Measurements from ENCODE around the gene EIF3I.

Gene EIF3I

GRCh38 chr1:32186077-32186476, 36.1 kb upstream of the EIF3I start:
- Histone ChIP-seq H3K27me3 (ENCODE audit: control insufficient read depth, insufficient read depth, low read length) (no peaks in the 10 kb centered on the region), H3K4me1 (ENCODE audit: control insufficient read depth, insufficient read depth, low read length) (no peaks in the 10 kb centered on the region)

GRCh38 chr1:32186491-32186890, 35.7 kb upstream of the EIF3I start:
- H3K9me3 ChIP-seq (ENCODE audit: control insufficient read depth, insufficient read depth, low read length) = no peaks in the 10 kb centered on the region
- H3K27me3 ChIP-seq (ENCODE audit: control insufficient read depth, insufficient read depth, low read length) = no peaks in the 10 kb centered on the region
- no peaks in the 10 kb centered on the region for H3K4me1 ChIP-seq (ENCODE audit: control insufficient read depth, insufficient read depth, low read length)
- H3K4me3 ChIP-seq (ENCODE audit: low read depth, low read length) = no peak overlapping the region
- H3K36me3 ChIP-seq (ENCODE audit: control insufficient read depth, insufficient read depth, low read length) = peaks cover 57% of the 10 kb centered on the region
- H3K9ac ChIP-seq (ENCODE audit: low read depth, low read length) = no peak overlapping the region

More at GRCh38 chr1:32186077-32186476, 36.1 kb upstream of the EIF3I start:
- peaks cover 56% of the 10 kb centered on the region for H3K36me3 ChIP-seq (ENCODE audit: control insufficient read depth, insufficient read depth, low read length)
- no peak overlapping the region for H3K9ac ChIP-seq (ENCODE audit: low read depth, low read length)
- H3K4me3 ChIP-seq (ENCODE audit: low read depth, low read length) = no peak overlapping the region
- no peaks in the 10 kb centered on the region for H3K9me3 ChIP-seq (ENCODE audit: control insufficient read depth, insufficient read depth, low read length)

GRCh38 chr1:32187850-32188249, 34.4 kb upstream of the EIF3I start:
- Histone ChIP-seq H3K4me3 (ENCODE audit: low read depth, low read length) (no peak overlapping the region), H3K36me3 (ENCODE audit: control insufficient read depth, insufficient read depth, low read length) (peaks cover 64% of the 10 kb centered on the region), H3K4me1 (ENCODE audit: control insufficient read depth, insufficient read depth, low read length) (no peaks in the 10 kb centered on the region), H3K9ac (ENCODE audit: low read depth, low read length) (no peak overlapping the region), H3K9me3 (ENCODE audit: control insufficient read depth, insufficient read depth, low read length) (no peaks in the 10 kb centered on the region), H3K27me3 (ENCODE audit: control insufficient read depth, insufficient read depth, low read length) (no peaks in the 10 kb centered on the region)

GRCh38 chr1:32192220-32192948, 29.8 kb upstream of the EIF3I start:
- Histone ChIP-seq H3K4me1 (ENCODE audit: control insufficient read depth, insufficient read depth, low read length) (no peaks in the 10 kb centered on the region), H3K27me3 (ENCODE audit: control insufficient read depth, insufficient read depth, low read length) (no peaks in the 10 kb centered on the region), H3K4me3 (ENCODE audit: low read depth, low read length) (no peak overlapping the region), H3K9me3 (ENCODE audit: control insufficient read depth, insufficient read depth, low read length) (no peaks in the 10 kb centered on the region), H3K9ac (ENCODE audit: low read depth, low read length) (no peak overlapping the region), H3K36me3 (ENCODE audit: control insufficient read depth, insufficient read depth, low read length) (peaks cover 81% of the 10 kb centered on the region)

- Histone ChIP-seq H3K9me3 (ENCODE audit: control insufficient read depth, insufficient read depth, low read length) (no peaks in the 10 kb centered on the region), H3K36me3 (ENCODE audit: control insufficient read depth, insufficient read depth, low read length) (peaks cover 62% of the 10 kb centered on the region), H3K4me1 (ENCODE audit: control insufficient read depth, insufficient read depth, low read length) (no peaks in the 10 kb centered on the region), H3K9ac (ENCODE audit: low read depth, low read length) (no peak overlapping the region), H3K4me3 (ENCODE audit: low read depth, low read length) (no peak overlapping the region), H3K27me3 (ENCODE audit: control insufficient read depth, insufficient read depth, low read length) (no peaks in the 10 kb centered on the region)
Observed at GRCh38 chr1:32194984-32195383, 27.2 kb upstream of the EIF3I start.

GRCh38 chr1:32195531-32195930, 26.7 kb upstream of the EIF3I start:
- Histone ChIP-seq H3K4me3 (ENCODE audit: low read depth, low read length) (no peak overlapping the region), H3K4me1 (ENCODE audit: control insufficient read depth, insufficient read depth, low read length) (no peaks in the 10 kb centered on the region), H3K36me3 (ENCODE audit: control insufficient read depth, insufficient read depth, low read length) (peaks cover 57% of the 10 kb centered on the region), H3K27me3 (ENCODE audit: control insufficient read depth, insufficient read depth, low read length) (no peaks in the 10 kb centered on the region), H3K9me3 (ENCODE audit: control insufficient read depth, insufficient read depth, low read length) (no peaks in the 10 kb centered on the region), H3K9ac (ENCODE audit: low read depth, low read length) (no peak overlapping the region)

- no peaks in the 10 kb centered on the region for H3K27me3 ChIP-seq (ENCODE audit: control insufficient read depth, insufficient read depth, low read length)
- H3K36me3 ChIP-seq (ENCODE audit: control insufficient read depth, insufficient read depth, low read length) = peaks cover 52% of the 10 kb centered on the region
- no peaks in the 10 kb centered on the region for H3K9me3 ChIP-seq (ENCODE audit: control insufficient read depth, insufficient read depth, low read length)
- H3K4me3 ChIP-seq (ENCODE audit: low read depth, low read length) = no peak overlapping the region
- no peak overlapping the region for H3K9ac ChIP-seq (ENCODE audit: low read depth, low read length)
- no peaks in the 10 kb centered on the region for H3K4me1 ChIP-seq (ENCODE audit: control insufficient read depth, insufficient read depth, low read length)
Observed at GRCh38 chr1:32195972-32196823, 26.0 kb upstream of the EIF3I start.

- no peaks in the 10 kb centered on the region for H3K27me3 ChIP-seq (ENCODE audit: control insufficient read depth, insufficient read depth, low read length)
- H3K9me3 ChIP-seq (ENCODE audit: control insufficient read depth, insufficient read depth, low read length) = no peaks in the 10 kb centered on the region
- no peak overlapping the region for H3K4me3 ChIP-seq (ENCODE audit: low read depth, low read length)
- H3K4me1 ChIP-seq (ENCODE audit: control insufficient read depth, insufficient read depth, low read length) = peaks cover 4% of the 10 kb centered on the region
- peaks cover 43% of the 10 kb centered on the region for H3K36me3 ChIP-seq (ENCODE audit: control insufficient read depth, insufficient read depth, low read length)
- no peak overlapping the region for H3K9ac ChIP-seq (ENCODE audit: low read depth, low read length)
Observed at GRCh38 chr1:32197074-32197473, 25.1 kb upstream of the EIF3I start.

GRCh38 chr1:32197837-32198236, 24.4 kb upstream of the EIF3I start:
- peaks cover 6% of the 10 kb centered on the region for H3K4me1 ChIP-seq (ENCODE audit: control insufficient read depth, insufficient read depth, low read length)
- peaks cover 36% of the 10 kb centered on the region for H3K36me3 ChIP-seq (ENCODE audit: control insufficient read depth, insufficient read depth, low read length)

GRCh38 chr1:32198237-32199042, 23.8 kb upstream of the EIF3I start:
- H3K4me3 ChIP-seq (ENCODE audit: low read depth, low read length) = no peak overlapping the region
- no peaks in the 10 kb centered on the region for H3K9me3 ChIP-seq (ENCODE audit: control insufficient read depth, insufficient read depth, low read length)
- peaks cover 31% of the 10 kb centered on the region for H3K36me3 ChIP-seq (ENCODE audit: control insufficient read depth, insufficient read depth, low read length)
- no peak overlapping the region for H3K9ac ChIP-seq (ENCODE audit: low read depth, low read length)
- peaks cover under 1% of the 10 kb centered on the region for H3K27me3 ChIP-seq (ENCODE audit: control insufficient read depth, insufficient read depth, low read length)
- peaks cover 6% of the 10 kb centered on the region for H3K4me1 ChIP-seq (ENCODE audit: control insufficient read depth, insufficient read depth, low read length)

More at GRCh38 chr1:32197837-32198236, 24.4 kb upstream of the EIF3I start:
- no peaks in the 10 kb centered on the region for H3K27me3 ChIP-seq (ENCODE audit: control insufficient read depth, insufficient read depth, low read length)
- H3K4me3 ChIP-seq (ENCODE audit: low read depth, low read length) = no peak overlapping the region
- H3K9ac ChIP-seq (ENCODE audit: low read depth, low read length) = no peak overlapping the region
- H3K9me3 ChIP-seq (ENCODE audit: control insufficient read depth, insufficient read depth, low read length) = no peaks in the 10 kb centered on the region

GRCh38 chr1:32199043-32199716, 23.0 kb upstream of the EIF3I start:
- Histone ChIP-seq H3K9ac (ENCODE audit: low read depth, low read length) (peak overlapping the region; percentile 14), H3K36me3 (ENCODE audit: control insufficient read depth, insufficient read depth, low read length) (peaks cover 25% of the 10 kb centered on the region), H3K4me1 (ENCODE audit: control insufficient read depth, insufficient read depth, low read length) (peaks cover 6% of the 10 kb centered on the region), H3K9me3 (ENCODE audit: control insufficient read depth, insufficient read depth, low read length) (no peaks in the 10 kb centered on the region), H3K27me3 (ENCODE audit: control insufficient read depth, insufficient read depth, low read length) (peaks cover 8% of the 10 kb centered on the region), H3K4me3 (ENCODE audit: low read depth, low read length) (no peak overlapping the region)
